ENCODE measurements around the gene FGF12.

The FGF12 gene

DNA sequence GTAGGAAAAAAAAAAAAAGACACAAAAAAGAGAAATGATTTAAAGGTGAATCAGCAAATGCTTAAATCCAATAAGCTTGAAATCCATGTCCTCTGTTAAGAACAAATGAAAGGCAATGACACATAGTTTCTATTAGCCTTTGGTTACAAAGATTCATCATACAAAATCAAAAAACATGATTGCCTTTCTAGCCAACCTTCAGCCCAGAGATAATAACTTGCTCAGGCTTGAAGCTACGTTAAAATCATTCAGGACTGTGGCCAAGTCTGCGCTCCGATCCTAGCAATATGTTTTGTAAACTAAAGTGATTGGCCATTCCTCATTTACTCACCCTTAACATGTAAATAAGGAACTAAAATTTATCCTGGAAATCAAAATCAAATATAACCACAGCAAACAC is 556.7 kb downstream of the FGF12 start:
- DNase-seq = no peak

DNA sequence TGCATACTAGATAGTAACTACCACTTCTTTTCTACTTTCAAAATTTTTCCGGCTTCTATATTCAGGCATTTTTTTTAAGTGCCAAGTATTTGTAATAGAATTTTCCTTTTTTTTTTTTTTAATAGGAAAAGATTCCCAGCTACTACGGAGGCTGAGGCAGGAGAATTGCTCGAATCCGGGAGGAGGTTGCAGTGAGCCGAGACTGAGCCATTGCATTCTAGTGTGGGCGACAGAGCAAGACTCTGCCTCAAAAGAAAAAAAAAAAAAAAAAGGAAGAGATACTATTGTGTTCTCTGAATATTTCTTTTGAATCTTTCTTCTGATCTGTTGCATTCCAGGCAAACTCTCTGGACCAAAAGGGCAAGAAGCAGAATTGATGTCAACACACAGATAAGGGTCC is 557.3 kb downstream of the FGF12 start:
- no peak for DNase-seq

DNA sequence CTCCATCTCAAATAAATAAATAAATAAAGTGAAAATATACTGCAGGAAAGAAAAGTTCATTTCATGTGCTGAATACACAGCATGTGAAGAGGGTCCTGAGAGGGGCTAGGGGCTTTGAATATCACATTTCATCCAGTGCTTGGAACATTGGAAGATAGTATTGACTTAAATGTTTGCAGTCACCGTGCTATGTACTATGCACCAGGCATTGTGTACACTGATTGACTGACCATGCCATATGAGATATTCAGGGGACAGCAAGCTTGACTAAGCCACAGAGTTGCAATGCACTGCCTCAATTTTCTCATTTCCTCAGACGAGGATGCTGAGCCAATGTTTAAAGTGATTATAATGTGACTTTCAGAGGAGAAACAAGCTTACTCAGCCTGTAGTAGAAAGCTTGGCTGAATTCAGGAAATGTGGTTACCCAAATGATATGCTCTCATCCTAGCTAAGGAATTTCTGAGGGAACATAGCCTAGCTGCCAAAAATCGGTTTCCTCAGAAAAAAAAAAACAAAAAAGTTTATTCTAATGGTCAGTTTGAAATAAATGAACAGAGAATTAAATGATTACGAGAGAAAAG is 557.9 kb downstream of the FGF12 start:
- DNase-seq = no peak

DNA sequence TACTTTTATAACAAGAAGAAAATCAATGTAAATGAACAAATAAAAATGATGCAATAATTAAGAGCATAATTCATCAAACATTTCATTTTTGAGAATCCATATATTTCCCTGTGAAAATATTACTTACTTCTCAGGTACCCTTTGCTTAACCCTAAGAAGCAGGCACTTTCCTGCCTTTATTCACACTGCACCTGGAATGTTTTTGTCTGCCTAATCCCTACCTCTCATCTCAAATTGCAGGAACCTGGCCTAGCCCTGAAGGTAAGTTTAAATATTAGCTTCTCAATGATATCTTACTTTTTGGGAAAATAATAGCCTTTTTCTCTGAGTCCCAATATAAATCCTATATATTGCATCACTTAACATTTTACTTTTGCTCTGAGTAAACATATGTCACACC is 559.1 kb downstream of the FGF12 start:
- DNase-seq = no peak

DNA sequence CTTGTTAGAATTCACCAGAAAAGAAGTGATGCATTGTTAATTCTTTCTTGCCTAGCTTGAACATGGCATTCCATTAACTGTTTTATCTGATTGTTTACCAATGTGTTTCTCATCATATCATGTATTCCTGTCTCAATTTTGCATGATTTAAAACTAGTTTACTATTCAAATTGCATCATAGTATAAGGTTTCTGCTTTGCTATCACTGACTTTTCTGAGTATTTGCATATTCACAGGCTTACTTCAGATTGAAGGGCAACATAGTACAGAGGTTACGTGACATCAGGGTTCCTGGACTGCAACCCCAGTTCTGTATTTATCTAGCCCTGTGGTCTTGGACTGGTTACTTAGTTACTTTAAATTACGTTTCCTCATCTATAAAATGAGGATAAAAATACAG is 561.8 kb downstream of the FGF12 start:
- no peak for DNase-seq

DNA sequence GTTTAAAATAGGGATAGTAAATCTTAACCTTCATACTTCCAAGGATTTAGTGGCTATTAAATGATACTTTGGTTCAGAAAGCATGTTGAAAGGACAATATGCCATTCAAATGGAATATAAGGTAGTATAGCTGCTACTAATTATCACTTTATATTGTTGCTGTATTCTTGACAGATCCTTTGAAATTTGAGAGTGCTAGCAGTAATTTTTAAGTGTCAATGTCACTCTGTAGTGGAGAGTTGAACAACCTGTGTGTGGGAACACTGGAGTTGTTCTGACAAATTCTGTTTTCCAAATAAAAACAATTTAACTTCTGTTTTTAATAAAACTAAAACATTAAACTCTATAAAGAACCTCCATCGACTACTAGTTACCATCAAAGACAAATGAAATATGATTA is 565.7 kb downstream of the FGF12 start:
- DNase-seq = no peak

DNA sequence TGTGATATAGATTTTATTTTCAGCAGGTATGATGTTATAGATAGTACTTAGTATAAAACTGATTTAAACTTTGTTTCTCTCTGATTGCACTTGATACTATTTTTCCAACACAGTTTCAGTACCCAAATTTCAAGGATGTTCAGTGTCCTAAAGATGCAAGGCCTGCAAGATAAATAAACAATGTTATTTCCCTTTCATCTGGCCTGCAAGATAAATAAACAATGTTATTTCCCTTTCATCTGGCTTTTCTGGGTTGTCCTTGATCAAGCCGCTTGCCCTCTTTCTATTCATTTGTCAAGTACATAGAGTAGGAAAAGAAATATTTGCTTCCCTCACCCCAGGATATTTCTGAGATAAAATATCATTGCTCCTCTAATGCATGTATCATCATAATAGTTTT is 571.0 kb downstream of the FGF12 start:
- no peak for DNase-seq

DNA sequence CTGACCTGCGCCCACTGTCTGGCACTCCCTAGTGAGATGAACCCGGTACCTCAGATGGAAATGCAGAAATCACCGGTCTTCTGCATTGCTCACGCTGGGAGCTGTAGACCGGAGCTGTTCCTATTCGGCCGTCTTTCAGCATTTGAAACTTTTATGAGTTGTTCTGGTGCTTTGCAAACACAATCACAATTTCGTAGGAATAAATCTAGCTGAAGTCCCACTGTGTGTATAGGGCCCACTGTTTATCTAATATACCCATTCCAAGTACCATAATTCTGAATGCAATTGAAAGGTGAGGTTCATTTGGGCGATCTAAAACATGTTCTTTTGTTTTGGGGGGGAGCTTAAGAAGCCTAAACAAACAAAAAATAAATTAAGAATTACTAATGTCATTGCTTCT is 572.1 kb downstream of the FGF12 start:
- DNase-seq = no peak

DNA sequence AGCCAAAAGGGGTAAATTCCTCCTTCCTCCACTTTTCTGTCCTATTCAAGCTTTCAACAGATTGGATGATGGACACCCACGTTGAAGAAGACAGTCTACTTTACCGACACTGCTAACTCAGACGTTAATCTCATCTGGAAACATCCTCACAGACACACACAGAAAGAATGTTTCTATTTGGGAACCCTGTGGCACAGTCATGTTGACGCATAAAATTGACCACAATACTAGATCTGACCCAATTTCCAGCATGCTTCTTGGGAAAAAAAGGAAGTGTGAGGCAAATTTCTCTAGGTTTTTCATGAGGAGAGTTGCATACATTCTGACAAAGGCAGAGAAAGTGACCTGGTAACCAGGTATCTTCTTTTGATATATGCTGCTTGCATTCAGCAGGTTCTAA is 594.1 kb downstream of the FGF12 start:
- DNase-seq = no peak

DNA sequence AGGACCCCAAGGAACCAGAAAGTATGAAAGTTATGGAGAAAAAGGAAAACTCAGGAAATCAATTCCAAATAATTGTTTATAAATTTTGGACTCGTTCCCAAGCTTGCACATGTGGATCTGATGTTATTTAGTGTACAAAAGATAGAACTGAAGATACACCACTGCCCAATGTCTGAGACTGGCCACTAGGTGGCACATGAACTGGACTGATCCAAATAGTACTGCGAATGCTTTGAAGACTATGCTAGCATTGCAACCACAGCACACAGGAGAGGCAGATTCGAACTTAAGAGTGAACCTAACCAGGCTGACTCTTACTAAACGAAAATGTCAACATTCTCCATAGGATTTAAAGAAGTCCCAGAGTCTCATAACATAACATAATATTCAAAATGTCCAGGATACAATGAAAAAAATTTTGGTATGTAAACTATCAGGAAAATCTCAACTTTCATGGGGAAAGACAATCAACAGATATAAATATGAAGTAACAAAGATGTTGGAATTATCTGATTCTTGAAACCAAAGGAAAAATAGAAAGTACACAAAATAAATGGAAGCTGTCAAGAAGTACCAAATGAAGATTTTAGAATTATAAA is 596.7 kb downstream of the FGF12 start:
- DNase-seq = peak; percentile 69

DNA sequence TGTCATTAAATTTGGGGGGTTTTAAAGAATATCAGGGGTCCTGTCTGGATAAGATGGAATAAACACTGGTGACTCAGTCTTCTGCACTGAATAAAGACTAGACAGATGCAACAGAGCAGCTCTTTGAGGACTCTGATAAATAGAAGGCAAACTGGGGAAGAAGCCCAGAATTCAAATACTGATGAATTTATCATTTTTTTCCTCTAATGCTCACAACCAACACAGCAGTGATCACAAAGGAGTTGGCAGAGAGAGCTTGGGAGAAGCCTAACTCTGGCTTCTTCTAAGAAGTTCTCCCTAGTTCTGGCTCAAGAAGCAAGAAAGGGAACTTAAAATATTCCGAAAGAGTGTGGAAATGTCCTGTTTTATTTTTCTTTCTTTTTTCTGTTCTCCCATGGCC is 597.8 kb downstream of the FGF12 start:
- DNase-seq = no peak

DNA sequence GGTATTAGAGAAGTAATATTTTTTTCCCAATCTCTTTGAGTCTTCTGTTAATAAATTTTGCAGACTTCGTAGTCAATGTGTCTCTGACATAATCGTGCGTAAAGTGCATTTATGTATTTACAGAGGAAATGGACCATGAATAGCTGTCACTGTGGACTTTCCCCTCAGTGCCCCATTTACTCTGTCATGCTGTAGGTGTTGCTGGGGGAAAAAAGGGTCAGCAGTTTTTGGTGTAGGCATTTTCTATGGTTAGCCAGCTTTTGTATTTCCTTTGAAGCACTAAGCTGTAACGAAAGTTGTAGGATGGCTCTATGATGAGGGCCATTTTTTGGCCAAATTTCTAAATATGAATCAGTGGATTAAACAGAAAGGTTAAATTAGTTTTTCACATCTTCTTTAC is 598.4 kb downstream of the FGF12 start:
- no peak for DNase-seq

DNA sequence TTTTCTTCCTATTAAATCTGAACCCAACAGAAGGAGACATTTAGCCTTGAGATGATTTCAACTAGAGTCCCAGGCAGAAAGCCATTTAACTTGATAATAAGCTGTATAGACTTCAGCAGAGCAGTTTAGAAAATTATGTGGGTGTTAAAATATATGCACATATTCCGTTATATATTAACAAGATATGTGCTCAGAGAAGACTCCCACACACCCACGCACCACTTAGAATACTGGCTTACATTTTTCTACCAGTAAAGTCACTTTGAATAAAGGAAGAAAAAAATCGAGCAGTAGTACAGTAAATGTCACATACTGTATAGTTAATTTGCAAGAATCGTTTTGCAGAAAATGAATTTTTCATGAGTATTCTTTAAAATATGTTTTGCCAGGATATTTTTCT is 599.3 kb downstream of the FGF12 start:
- no peak for DNase-seq

DNA sequence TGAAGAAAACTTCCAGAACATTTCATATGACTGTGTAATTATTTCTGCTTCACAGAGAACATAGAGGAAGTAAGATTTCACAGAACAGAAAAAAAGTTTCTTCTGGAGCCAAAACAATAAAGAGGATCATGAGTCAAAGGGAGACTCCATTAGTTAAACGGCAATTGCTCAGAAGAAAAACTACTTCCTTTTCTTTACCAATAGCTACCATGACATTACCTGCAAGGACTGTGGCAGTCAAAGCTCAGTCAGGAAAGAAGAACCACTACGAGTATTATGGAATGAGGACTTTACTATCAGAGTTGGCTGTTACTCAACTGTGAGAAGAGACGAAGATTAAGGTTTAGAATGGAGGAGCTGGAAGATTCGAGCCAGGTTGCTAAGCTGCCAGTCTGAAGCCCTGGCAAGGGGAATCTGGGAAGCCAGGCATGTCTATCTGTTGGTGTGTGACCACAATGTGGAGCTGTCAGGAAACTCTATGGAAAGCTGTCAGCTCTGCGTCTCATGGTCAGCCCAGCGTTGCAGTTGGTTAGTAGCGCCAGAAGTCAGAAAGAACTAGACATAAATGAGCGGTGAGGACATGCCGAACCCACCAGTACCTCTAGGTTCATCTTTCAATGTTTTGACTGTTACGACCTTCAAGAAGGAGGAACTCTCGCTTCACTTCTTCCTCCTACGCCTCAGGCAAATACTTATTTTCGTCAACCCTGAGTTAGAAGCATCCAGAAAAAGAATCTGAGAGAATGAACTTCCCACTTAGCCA is 604.3 kb downstream of the FGF12 start:
- DNase-seq = no peak

DNA sequence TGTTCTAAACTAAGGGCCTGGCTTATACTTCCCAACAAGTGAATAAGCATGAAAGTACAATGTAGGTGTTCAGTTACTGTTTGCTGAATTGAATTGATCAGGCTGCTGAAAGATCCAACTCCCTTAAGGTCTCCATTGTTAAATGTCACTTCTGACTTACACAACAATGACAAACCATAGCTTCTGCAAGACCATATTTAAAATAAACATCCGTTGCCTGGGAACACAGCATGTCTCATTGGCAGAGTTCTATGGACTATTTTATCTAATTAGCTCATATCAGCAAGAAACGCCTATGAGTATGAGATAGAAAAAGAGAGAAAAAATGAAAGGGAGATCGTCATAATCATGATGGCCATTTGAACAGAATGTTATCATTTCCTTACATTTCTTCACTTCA is 605.4 kb downstream of the FGF12 start:
- DNase-seq = no peak

DNA sequence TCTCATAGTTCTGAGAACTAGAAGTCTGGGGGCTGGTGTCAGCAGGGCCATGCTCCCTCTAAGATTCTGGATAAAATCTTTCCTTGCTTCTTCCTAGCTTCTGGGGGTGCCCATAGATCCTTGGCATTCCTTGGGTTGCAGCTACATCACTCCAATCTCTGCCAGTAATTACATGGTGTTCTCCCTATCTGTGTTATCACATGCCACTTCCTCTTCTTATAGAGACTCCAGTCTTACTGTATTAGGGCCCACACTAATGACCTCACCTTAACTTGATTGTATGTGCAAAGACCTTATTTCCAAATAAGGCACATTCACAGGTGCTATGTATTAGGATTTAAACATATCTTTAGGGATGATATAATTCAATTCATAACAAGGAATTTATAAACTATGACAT is 618.5 kb downstream of the FGF12 start:
- no peak for DNase-seq

DNA sequence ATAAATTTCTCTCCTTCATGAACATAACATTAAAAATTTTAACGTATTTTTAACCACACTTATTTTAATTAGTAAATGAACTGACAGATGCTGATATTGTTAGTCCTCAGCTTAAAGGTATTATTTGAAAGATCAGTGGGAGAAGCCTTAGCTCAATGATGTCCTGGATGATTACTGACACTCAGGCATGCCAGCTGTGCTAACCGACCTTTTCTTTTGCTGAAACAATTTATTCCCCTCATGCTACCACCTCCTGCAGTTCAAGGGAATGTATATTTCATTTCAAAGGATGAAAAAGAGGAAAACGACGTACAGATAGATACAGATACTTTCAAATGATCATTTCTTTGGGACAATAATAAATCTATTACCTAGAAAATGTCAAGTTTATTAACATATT is 620.8 kb downstream of the FGF12 start:
- DNase-seq = no peak

DNA sequence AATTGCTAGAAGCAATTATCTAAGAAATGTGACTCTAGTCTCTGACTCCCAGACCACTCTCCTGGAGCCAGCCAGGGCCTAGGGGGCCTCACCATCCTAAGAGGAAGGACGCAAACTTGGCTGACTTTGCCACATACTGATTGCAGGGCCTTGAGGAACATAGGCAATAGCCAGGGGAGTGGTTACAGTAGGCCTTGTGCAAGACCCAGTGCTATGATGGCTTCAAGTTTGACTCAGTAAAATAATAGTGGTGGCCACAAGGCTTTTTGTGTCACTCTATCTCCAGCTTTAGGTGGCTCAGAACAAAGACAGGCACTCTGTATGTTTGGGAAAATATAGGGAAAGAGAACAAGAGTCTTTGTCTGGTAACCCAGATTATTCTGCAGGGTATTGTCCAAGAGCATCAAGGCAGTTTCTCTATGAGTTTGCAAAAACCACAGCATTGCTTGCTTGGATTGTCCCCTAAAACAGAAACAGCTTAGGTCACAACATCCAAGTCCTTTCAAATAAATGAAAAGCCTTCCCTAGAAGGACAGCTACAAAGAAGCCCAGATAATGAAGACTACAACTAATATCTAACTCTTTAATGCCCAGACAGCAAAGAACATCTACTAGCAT is 634.8 kb downstream of the FGF12 start:
- no peak for DNase-seq

DNA sequence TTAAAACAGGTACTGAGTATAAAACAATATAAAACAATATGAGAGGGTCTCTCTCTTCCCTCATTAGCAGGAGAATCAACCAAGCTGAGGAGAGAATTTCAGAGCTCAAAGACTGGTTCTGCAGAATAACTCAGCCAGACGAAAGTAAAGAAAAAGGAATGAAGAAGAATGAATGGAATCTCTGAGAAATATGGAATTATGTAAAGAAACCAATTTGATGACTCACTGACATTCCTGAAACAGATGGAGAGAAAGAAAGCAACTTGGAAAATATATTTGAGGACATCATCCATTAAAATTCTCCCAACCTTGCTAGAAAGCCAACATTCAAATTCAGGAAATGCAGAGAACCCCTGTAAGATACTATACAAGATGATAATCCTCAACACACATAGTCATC is 635.5 kb downstream of the FGF12 start:
- no peak for DNase-seq

DNA sequence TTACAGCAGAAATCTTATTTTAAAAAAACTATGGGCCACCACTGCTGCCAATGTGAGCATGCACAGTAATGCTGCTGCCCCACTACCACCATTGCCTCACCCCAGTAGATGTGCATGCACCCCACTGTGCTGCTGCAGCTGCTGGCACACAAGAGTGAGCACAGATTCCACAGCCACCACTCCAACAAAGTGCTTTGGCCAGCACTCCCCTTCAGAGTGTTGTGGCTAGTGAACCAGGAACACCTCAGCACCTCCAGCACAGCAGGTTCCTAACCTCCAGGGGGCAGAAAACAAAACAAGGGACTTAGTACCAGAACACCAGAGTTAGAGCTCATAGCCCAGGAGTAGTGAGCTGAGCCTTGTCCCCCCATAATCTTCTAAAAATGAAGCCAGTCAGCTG is 636.8 kb downstream of the FGF12 start:
- DNase-seq = no peak
